Mucosa of gallbladder (tissue), 1 donor: ENCODE results near the gene SEMA4G. TPM values are rescaled to one million over a fixed set of nuclear protein-coding genes. Genes with fewer than 3 reads are reported as not detected.
"Not testable (repeated sequence)": the region's sequence is repeated elsewhere in the genome, so short reads cannot be mapped to it uniquely, and the experiment has no call there.

ENCODE experiments used
- DNase-seq: peaks from one replicate; pipeline ENCODE4 v3.0.0-alpha.2; 2020; ENCODE audit warnings: low spot score
- total RNA-seq: library from RNA; stranded (reverse); gene quantifications from one replicate; pipeline ENCODE4 v1.2.1, GENCODE V29; 2021
- donor health status: DM: no; HTN: no; CAD: no.

The SEMA4G gene
- total RNA-seq, 1 donor from 2014 or later: 55.1 TPM

GRCh38 chr10:100970076-100970913 is 991 bp downstream of the SEMA4G start:
- DNase-seq: peak; percentile 46

DNA sequence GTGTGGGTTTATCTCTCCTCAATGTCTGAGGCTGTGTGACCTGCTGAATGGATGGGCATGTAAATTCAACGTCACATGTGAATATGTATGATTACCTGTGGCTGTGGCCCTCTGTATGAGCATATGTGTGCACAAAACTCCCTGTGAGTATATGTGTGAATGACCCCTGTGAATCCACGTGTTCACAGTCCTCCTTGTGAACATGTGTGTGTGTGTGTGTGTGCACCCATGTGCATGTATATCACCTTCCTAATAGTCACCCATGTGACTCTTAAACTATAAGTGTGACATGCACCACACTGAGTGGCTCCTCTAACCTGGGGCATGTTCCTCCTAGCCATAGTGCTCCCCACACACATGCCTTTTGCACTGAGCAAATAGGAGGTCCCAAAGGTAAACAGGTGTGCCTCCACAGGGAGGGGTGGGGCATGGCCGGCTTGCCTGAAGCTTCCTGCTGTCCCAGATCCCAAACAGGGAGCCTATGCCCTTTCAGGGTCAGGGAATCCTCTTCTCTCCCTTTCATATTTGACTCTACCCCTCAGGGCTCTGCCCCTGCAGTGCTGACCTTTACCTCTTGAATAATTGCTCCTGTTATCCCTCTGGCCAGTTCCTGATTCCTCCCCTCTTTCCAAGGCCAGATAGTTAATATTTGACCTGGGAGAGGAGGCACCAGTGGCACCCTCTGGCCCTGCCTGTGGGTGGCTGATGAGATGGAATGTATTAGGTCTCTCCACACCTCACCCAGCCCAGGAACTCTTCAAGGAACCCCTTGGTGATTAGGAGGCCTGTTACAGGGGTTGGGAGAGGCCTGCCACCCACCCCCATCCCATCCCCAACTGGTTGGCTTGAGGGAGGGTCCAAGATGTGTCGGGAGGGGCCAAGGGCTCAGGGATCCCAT is 1.9 kb downstream of the SEMA4G start:
- DNase-seq: peak; percentile 63

DNA sequence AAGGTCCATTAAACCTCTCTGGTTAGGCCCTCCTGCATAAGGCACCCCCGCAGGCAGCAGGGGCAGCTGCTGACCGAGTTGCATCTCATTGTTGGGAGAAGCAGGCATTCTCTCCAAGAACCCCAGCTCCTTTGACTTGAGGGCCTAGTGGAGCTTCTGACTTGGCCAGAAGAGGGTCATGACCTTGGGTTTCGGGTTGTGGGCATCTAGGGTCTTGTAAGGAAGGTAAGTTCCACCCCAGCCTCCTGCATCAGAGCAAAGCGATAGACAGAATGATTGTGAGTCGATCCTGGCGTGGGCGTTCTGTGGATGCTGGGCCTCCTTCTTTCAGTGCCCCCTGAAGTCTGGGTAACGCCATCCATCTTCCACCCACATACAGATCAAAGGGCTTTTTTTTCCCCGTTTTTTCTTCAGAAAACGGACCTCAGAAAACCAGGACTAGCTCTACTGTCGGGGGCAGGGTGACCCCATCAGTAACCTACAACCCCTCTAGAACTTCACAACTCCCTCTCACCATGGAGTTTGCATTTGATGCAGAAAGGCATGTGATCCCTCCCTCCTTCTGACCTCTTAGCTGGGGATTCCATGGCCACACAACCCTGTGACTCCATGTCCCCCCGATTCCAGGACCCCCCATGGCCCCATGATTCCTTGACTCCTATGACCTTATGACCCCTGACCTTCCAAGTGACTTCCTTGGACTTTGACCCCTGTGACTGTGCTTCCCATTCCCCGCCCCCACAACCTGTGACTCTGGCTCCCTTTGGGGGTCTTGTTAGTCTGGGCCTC is 3.0 kb downstream of the SEMA4G start:
- DNase-seq: no peak

DNA sequence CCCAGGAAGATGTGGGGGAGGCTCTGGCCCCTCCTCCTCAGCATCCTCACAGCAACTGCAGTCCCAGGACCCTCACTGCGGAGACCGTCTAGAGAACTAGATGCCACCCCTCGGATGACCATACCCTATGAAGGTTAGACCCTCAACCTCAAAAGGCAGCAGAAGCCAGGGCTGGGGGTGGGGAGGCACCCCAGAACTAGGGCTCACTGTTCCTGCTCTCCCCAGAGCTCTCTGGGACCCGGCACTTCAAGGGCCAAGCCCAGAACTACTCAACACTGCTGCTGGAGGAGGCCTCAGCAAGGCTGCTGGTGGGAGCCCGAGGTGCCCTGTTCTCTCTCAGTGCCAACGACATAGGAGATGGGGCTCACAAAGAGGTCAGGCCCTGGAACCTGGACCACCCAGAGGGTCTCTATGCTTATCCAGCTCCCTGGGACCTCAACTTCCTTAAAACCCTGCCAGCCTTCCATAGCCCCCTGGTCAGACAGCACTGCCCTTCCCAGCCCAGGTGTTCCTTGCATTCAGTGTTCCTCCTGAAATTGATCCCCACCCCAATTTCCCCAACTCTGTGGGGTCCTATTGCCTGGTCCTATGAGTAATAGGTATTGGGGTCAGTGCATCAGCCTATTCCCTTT is 3.7 kb downstream of the SEMA4G start:
- DNase-seq: no peak

DNA sequence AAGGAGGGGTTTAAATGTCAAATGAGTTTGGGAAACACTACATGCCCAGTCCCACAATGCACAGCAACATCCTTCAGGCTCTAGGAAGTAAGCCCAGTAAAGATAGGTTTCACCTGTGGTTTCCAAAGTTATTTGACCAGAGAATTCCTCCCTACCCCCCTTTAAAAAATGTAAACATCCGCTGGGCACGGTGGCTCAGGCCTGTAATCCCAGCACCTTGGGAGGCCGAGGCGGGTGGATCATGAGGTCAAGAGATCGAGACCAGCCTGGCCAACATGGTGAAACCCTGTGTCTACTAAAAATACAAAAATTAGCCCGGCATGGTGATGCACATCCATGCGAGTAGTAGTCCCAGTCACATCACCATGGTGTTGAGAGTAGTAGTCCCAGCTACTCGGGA is 6.1 kb downstream of the SEMA4G start:
- DNase-seq: not testable (repeated sequence)

- no peak for DNase-seq
These were observed 7.6 kb downstream of the SEMA4G start for GRCh38 chr10:100976906-100977305.

DNA sequence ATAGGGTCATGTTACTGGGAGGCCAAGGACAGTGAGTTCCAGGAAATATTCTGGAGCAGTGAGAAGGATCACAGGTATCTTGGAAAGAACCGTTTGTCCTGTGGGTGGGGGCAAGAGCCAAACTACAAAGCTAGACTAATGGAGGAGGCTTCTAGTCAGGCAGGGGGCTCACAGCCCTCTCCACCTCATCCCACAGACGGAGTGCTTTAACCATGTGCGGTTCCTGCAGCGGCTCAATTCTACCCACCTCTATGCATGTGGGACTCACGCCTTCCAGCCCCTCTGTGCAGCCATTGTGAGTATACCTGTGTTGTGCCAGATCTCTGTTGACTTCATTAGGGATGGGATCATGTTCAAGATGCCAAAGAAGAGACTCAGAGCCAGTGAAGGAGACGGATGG is 8.1 kb downstream of the SEMA4G start:
- DNase-seq: no peak

- no peak for DNase-seq
These were observed 9.0 kb downstream of the SEMA4G start for GRCh38 chr10:100978121-100978900.

DNA sequence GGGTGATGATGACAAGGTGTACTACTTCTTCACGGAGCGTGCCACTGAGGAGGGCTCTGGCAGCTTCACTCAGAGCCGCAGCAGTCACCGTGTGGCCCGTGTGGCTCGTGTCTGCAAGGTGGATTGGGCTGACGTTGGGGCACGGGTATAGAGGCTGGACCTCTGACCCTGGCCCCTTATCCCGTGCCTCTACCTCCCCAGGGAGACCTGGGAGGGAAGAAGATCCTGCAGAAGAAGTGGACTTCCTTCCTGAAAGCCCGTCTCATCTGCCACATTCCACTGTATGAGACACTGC is 9.5 kb downstream of the SEMA4G start:
- no peak for DNase-seq

- no peak for DNase-seq
These were observed 10.5 kb downstream of the SEMA4G start for GRCh38 chr10:100979791-100980272.

DNA sequence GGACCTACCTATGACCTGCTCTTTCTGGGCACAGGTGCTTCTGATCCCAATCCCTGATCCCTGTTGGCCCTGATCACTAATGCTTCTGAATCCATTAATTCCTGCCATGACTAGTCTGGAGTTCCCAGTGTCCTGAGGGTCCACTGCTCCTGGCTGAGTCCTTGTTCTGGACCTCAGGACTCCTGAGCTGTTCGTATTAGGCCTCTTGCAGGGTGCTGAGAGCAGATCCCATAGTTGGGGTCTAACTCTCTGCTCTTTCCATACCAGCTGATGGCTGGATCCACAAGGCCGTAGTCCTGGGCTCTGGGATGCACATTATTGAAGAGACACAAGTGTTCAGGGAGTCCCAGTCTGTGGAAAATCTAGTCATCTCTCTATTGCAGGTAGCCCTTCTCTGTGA is 11.0 kb downstream of the SEMA4G start:
- no peak for DNase-seq

- no peak for DNase-seq
These were observed 11.4 kb downstream of the SEMA4G start for GRCh38 chr10:100980711-100981110.

GRCh38 chr10:100981178-100981772 is 12.0 kb downstream of the SEMA4G start:
- DNase-seq: no peak

DNA sequence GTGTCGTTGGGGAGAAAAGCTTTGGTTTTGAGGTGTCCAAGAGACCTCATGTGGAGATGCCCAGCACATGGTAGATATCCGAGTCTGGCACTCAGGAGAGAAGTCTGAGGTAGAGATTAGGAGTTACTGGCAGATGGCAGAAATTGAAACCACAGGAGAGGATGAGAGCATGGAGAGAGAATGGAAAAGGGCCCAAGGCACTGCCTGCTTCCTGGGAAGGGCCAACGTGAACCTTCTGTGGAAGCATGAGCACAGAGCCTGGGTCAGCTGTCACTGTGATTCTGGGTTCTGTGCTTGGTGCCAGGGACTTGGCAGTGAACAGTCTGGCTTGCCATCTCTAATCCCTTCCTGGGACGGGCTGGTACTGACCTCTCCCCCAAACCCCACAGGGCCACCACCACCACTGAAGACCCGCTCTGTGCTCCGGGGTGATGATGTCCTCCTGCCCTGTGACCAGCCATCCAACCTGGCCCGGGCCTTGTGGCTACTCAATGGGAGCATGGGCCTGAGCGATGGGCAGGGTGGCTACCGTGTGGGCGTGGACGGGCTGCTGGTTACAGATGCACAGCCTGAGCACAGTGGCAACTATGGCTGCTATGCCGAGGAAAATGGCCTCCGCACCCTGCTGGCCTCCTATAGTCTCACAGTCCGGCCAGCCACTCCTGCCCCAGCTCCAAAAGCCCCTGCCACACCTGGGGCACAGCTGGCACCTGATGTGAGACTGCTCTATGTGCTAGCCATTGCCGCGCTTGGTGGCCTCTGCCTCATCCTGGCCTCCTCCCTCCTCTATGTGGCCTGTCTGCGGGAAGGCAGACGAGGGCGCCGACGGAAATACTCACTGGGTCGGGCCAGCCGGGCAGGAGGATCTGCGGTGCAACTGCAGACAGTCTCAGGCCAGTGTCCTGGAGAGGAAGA is 13.9 kb downstream of the SEMA4G start:
- no peak for DNase-seq

DNA sequence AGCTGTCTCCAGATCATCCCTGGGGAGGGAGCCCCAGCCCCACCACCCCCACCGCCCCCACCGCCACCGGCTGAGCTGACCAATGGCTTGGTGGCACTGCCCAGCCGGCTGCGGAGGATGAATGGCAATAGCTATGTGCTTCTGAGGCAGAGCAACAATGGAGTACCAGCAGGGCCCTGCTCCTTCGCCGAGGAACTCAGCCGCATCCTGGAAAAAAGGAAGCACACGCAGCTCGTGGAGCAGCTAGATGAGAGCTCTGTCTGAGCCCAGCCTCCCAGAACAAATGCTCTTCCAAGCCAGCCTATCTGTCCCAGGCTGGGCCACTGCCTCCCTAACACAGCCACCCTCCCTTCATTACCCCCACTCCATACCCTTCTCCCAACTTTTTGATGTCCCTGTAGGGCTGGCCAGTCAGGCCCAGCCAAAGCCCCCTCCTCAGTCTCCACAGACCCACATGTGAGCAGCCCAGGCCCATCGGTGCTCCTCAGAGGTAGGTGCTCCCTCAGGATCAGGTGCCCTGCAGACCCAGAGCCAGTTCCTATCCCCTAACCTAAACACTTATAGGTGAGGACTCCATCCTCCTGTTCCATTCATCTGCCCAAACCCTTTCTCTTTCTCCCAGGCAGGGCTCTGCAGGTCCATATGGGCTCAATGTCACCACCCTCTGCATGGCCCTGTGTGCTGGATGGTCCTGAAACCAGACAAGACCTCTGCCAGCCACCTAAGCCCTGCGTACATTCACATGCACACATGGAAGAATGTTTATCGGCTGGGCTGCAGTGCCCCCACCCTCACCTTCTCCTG is 14.8 kb downstream of the SEMA4G start:
- DNase-seq: no peak

DNA sequence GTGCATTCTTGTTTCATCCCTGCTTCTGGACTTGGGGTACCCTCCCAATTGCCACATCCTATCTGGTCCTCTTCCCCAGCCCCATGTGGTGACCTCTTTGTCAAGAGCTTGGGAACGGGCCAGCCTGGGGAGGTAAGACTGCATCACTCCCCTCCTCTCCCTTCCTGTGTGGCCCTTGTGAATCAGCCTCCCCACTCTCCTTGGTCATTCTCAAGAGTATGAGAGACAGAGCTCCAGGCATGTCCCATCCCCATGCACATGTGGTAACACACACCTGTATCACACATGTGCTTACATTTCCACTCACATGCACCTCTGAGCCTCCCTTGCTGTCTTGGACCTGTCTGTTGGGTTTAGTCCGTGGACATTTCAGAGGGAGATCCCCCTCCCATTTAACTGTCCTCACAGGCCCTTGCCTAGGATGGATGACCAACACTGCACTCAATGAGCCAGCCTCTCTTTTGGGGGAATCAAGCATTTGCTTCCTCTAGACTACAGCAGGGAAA is 15.4 kb downstream of the SEMA4G start:
- no peak for DNase-seq

- DNase-seq: no peak
These were observed 16.0 kb downstream of the SEMA4G start for GRCh38 chr10:100985336-100985735.

- no peak for DNase-seq
These were observed 17.3 kb downstream of the SEMA4G start for GRCh38 chr10:100986623-100986951.
